GM19351 (cell line): ENCODE measurements around the gene L3MBTL1.
A peak's percentile ranks its signal among the peaks of the same experiment; 100 is the strongest.

Experiments
- ATAC-seq: cut with Tn5 transposase; IDR thresholded peaks from one replicate; pipeline ENCODE4 v1.9.1; 2021; ENCODE audit warnings: mild to moderate bottlenecking, moderate library complexity; ENCODE audit not compliant: unreplicated experiment

The L3MBTL1 gene

GRCh38 chr20:43534791-43535350, 27.4 kb downstream of the L3MBTL1 start:
- ATAC-seq, result no peak

DNA sequence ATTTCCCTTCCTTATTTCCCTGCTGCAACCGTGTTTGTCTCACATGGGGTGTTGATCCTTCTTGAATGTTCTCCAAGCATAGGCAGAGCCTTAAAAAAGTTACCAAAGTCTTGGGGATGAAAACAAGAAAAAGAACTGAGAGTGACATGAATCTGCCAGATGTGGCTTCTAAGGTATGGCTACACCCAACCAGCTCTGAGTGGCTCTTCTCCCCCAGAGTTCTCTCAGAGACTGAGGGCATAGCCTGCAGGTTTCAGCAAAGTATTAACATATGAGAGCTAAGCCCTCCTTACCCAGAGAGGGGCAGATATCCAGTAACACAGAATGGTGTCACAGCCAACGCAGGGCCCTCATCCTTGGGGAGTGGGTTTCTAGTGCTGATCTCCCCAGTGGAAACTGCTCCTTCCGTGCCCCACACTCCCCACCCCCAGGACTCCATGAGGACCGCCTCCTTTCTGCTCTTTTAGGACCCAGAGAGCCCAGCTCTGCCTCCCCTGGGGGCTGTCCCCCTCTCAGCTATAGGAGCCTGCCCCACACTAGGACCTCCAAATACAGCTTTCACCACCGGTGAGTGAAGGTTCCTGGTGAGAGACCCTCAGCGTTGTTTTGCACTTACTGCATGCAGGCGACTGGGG, 28.0 kb downstream of the L3MBTL1 start:
- no peak for ATAC-seq

DNA sequence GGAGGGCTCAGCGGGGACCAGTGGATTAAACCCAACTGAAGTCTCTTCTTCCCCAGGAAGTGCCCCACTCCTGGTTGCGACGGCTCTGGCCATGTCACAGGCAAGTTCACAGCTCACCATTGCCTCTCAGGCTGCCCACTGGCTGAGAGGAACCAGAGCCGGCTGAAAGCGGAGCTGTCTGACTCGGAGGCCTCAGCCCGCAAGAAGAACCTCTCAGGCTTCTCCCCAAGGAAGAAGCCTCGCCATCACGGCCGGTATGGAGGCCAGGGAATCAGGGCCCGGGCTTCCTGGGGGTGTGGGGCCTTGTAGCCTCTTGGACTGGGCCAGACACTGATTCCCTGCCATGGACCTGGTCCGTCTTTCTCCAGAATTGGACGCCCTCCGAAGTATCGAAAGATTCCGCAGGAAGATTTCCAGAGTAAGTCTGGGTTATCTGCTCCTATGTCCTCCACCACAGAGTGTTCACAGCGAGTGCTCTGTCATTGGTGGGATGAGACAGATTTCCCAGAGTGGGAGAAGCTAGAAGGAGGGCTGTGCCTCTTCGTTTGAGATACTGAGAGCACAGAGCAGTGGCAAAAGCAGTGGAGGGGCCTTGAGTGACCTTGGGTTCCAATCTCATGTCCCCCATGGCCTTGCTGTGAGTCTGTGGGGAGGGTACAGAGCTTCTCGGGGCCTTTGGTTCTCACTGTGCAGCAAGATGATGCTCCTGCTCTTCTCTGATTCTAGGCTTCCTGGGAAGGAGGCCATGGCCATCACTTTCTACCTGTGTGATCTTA, 28.7 kb downstream of the L3MBTL1 start:
- no peak for ATAC-seq

- no peak for ATAC-seq
Observed at GRCh38 chr20:43536817-43537440, 29.4 kb downstream of the L3MBTL1 start.

DNA sequence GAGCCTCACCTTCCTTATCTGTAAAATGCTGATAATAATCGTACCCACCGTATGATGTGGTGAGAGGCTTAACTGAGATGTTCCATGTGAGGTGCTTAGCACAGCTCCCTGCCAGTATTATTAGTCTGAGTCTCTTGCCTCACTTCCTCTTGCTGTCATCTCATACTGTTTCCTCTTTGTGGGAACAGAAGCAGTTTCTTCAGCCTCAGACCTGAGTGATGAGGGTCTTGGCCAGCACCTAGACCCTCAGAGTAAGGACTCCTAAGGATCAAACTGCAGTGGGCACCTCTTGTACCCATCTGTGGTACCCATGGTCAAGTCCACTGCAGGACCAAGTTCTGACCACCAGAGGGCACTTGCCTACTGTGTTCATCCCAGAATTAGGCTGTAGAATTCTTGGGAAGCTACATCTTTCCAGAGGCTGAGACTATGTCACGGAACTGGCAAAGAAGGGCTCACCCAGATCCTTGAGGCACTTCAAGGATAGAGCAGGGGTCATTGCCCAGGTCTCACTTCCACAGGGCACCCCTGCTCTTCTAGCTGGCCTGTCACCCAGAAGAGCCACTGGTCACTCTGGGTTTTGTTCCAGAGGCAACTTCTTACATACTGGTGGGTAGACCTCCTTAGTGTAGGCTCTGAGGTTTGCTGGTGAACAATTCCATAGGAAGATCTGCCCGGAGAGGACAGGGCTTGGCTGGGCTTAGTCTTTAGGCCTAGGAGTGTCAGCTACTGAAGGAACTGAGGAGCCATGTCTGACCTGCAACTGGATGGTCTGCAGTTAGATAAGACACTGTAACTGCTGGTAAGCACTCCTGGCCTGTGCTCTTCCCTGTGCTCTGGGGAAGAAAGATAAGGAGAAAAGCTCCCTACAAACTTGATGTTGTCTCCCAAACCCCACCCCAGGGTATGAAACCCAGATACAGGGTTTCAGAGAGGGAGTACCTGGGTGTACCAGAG, 30.7 kb downstream of the L3MBTL1 start:
- ATAC-seq, result peak; percentile 56

DNA sequence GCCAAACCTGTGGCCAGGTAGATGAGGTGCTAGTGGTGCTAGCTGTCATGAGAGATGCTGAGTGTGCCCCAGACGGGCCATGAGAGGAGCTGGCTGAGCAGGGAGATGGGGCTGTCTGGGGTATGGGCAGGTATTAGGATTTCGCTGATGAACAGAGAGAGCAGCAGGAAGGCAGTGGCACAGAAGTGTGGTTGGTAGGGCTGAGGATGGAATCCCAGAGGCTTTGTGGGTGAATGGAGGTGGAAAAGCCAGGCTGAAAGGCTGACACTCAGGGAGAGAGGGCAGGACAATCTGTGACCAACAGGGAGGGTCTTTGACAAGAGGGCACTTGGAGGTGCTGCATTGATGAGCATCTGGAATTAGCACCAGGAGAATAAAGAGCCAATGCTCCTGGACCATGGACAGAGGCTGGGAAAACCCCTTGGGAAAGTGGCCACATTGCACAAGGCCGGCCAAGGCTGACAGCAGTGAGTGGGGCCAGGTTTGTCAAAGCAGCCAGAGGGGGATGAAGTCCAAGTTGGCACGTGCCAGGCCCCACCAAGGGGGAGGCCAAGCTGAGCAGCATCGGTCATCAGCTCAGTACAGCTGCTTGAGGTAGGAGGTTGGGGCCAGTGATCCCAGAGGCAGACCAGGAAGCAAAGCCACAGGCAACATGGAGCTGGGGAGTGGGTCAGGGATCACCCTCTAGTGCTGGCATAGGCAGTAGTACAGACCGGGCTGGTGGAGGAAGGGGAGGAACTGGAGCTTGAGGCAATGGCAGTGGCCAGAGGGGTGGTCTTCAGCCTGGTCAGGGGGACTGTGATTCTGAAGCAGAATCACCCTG, 31.6 kb downstream of the L3MBTL1 start:
- ATAC-seq, result no peak

DNA sequence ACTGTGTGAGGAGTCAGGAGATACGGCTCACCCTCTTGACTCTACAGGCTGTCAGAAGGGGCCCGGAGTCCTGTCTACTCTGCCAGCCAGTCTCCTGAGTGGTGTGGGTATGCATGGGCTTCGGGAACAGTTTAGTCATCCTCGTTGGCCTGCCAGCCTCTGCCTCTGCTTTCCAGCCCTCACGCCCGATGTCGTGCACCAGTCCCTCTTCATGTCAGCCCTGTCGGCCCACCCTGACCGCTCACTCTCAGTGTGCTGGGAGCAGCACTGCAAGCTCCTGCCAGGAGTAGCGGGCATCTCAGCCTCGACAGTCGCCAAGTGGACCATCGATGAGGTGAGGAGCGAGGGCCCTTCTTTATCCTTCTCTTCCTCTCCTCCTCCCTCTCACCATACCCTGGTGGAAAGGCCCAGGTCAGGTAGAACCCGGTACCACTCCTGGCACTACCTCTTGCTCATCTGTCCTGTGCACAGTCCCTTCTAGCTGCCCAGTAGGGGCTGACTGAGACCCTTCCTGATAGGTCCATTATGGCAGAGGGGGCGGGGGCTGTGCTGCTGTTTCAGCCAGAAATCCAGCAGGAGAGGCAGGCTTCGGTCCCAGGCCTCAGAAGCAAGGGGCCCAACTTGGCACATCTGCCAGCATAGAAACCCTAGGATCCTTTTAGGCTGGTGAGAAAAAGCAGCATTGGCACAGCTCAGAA, 32.6 kb downstream of the L3MBTL1 start:
- no peak for ATAC-seq

DNA sequence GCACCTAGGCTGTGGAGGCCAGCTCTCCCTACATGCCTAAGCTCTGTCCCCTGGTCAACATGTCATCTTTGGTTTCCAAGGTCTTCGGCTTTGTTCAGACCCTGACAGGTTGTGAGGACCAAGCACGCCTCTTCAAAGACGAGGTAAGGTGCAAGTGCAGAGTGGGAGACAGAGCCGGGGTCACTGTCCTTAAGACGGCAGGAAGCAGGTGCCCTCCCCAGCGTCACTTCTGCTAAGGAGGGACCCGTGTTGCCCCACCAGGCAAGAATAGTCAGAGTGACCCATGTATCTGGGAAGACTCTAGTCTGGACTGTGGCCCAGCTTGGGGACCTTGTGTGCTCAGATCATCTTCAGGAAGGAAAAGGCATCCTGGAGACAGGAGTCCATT, 33.2 kb downstream of the L3MBTL1 start:
- no peak for ATAC-seq

DNA sequence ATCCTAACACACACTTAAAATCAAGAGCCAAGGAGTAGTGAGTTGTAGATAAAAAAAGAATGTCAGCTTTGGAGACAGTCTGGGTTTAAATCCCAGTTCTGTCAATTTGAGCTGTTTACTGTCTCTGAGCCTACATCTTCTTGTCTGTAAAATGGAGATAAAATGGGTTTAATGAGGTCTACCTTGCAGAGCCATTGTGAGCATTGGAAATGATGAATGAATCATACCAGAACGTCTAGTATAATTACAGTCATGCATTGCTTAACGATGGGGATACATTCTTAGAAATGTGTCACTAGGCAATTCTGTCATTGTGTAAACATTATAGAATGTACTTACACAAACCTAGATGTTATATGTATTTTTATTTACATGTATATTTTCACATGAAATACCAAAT, 33.7 kb downstream of the L3MBTL1 start:
- ATAC-seq, result no peak

- ATAC-seq, result no peak
Observed at GRCh38 chr20:43542161-43542560, 34.7 kb downstream of the L3MBTL1 start.

GRCh38 chr20:43542674-43543073, 35.2 kb downstream of the L3MBTL1 start:
- no peak for ATAC-seq

DNA sequence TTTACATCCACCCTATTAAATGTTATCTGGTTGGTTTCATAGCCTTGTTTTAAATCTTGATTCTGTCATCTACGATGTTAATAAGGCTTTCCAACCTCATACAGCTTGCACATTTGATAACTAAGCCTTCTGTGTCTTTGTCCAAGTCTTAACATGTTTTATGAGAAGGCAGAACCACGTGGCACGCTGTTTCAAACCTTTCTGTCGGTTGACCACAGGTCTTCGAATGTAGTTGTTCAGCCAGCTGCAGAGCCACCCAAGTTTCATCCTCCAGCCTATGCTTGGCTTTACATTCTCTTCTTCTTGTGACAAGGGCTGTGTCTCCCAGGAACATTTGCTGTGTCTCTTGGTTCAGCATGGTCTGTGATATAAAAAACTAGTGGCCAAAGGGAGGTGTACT, 35.6 kb downstream of the L3MBTL1 start:
- no peak for ATAC-seq

GRCh38 chr20:43544501-43544900, 37.0 kb downstream of the L3MBTL1 start:
- ATAC-seq, result no peak

DNA sequence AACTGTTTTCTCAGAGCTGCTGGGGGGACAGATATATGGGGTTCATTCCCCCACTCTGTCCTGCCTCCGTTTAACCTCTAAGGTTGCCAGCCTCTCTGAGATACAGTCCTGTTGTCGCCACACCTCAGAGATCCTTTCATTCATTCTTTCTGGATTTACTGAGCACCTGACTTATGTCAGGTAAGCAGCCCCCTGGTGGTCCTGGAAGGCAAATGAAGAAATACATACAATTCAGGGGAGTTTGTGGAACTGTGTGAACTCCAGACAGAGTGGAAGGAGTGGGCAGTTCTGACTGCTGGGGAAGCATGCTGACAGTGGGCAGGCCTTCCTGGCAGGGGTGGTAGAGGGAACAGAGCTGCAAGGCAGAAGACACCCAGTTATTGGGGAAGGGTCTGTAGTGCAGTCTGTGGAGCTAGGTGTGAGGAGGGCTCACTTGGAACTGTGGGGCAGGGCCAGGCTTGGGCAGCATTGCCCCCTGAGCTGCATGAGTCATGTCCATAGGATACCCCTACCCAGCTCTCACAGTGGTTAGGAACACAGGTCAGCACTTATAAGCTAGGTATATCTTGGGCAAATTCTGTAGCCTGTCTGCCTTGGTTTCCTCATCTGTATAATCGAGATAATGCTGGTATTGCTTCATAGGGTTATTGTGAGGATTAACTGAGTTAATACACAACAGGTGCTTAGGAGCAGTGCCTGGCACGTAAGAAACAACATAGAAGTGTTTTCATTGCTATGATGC, 38.5 kb downstream of the L3MBTL1 start:
- no peak for ATAC-seq

DNA sequence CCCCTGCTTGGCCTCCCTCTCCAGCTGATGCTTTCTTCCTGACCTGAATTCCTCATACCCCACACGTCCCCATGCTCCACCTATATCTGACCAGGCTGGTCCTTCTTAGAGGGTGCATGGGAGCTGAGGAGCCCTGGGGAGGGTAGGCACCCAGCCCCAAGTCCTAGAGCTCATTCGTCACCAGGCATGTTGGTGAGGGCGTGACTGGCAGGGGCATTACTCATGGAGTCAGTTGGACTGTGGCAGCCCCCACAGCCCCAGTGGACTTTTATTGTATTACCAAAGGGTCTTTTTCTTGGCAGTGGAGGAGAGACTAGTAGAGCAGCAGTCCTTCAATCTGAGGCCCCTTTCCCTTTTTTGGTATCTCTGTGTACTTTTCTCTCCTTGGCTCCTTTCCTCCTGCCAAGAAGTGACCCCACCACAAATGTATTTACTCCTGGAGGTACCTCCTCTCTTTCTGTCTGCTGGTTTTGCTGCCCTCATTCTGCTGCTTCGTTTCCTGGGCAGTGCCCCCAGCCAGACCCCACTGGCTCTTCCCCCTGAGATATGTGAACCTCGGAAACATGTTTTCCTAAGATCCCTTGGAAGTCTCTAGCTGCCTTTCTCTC, 40.9 kb downstream of the L3MBTL1 start:
- no peak for ATAC-seq

DNA sequence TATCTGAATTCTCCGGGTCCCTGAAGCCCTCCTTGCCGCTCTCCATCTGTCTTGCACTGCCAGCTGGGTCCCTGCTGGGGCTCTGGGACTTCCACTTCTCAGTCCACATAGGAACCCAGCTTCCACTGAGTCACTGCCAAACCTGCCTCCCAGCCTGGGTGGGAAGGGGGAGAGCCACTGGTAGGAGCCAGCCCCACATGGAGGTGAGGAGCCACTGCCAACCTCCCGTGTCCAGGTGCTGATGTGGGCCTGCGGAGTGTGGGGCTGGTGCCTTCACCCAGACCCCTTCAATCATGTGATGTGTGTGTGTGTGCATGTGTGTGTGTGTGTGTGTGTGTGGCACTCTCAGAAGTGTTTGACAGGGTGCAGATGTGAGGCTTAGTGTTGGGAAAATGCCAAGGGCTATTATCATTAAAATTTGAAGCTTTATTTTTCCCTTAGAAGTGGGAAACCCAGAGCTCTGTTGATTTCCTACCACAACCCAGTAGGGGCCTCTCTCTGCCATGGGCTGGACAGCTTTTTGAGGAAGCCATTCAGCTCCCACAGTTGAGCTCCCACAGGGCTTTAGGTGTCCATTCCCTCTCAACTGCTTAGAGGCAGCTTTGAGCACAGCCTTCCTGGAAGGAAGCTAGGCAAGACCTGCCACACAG, 42.0 kb downstream of the L3MBTL1 start:
- ATAC-seq, result no peak

- no peak for ATAC-seq
Observed at GRCh38 chr20:43550456-43550855, 43.0 kb downstream of the L3MBTL1 start.

GRCh38 chr20:43554369-43554768, 46.9 kb downstream of the L3MBTL1 start:
- no peak for ATAC-seq
